DOHH2 (cell line): ENCODE results near the gene SBK1.

Experiments used
- H3F3A ChIP-seq: fragments of 200-600 bp; sonication (generic), shearing (Covaris generic); 2 replicates; pipeline ENCODE4 v1.6.0; 2016; ENCODE audit warnings: antibody characterized with exemption, mild to moderate bottlenecking; ENCODE audit not compliant: control insufficient read depth, insufficient read depth
- H3K27ac ChIP-seq: fragments of 200-600 bp; sonication (generic); 2 replicates; pipeline ENCODE4 v1.5.1; 2014; ENCODE audit warnings: low read depth, mild to moderate bottlenecking, low read length, moderate library complexity
- H3K27me3 ChIP-seq: fragments of 200-600 bp; sonication (generic); 2 replicates; pipeline ENCODE4 v1.6.1; 2014; ENCODE audit warnings: mild to moderate bottlenecking, low read length, mixed read lengths; ENCODE audit not compliant: control insufficient read depth
- H3K36me3 ChIP-seq: fragments of 200-600 bp; sonication (generic); 2 replicates; pipeline ENCODE4 v1.6.1; 2014; ENCODE audit warnings: mild to moderate bottlenecking, low read length, moderate library complexity, mixed read lengths; ENCODE audit not compliant: control insufficient read depth
- H3K4me1 ChIP-seq: fragments of 200-600 bp; sonication (generic); 2 replicates; pipeline ENCODE4 v1.6.1; 2014; ENCODE audit warnings: mild to moderate bottlenecking, low read length, mixed read lengths; ENCODE audit not compliant: control insufficient read depth
- H3K4me2 ChIP-seq: fragments of 200-600 bp; sonication (generic); 2 replicates; pipeline ENCODE4 v1.6.0; 2014; ENCODE audit warnings: mild to moderate bottlenecking, low read length, moderate library complexity
- H3K4me3 ChIP-seq: fragments of 200-600 bp; sonication (generic); 2 replicates; pipeline ENCODE4 v1.5.1; 2014; ENCODE audit warnings: mild to moderate bottlenecking, low read length, mixed read lengths
- H3K79me2 ChIP-seq: fragments of 200-600 bp; sonication (generic); 2 replicates; pipeline ENCODE4 v1.6.1; 2014; ENCODE audit warnings: mild to moderate bottlenecking, low read length, mixed read lengths; ENCODE audit not compliant: control insufficient read depth
- H3K9me2 ChIP-seq: fragments of 200-600 bp; sonication (generic); replicated peaks from 2 replicates; pipeline ENCODE4 v1.6.1; 2014; ENCODE audit warnings: mild to moderate bottlenecking, low read length, mixed read lengths; ENCODE audit not compliant: control insufficient read depth
- H3K9me3 ChIP-seq: fragments of 200-600 bp; sonication (generic); 2 replicates; pipeline ENCODE4 v1.6.1; 2014; ENCODE audit warnings: antibody characterized with exemption, low read length, mixed read lengths; ENCODE audit not compliant: control insufficient read depth, insufficient read depth
- H4K20me1 ChIP-seq: fragments of 200-600 bp; sonication (generic); 2 replicates; pipeline ENCODE4 v1.6.0; 2014; ENCODE audit warnings: low read depth, mild to moderate bottlenecking, antibody characterized with exemption, low read length, moderate library complexity; ENCODE audit not compliant: control insufficient read depth, insufficient read depth
- EZH2phosphoT487 ChIP-seq: fragments of 200-600 bp; sonication (generic); IDR thresholded peaks from 2 replicates; pipeline ENCODE4 v1.6.1; 2017; ENCODE audit warnings: borderline replicate concordance, mild to moderate bottlenecking, antibody characterized with exemption, low read length, moderate library complexity, mixed read lengths
- TF ChIP-seq, protein P1 (sequence below): fragments of 200-600 bp; sonication (generic); IDR thresholded peaks from one replicate; pipeline ENCODE4 v1.5.1; 2014; ENCODE audit warnings: antibody characterized with exemption, mild to moderate bottlenecking, low read depth, low read length; ENCODE audit not compliant: poor library complexity, severe bottlenecking

Gene SBK1

DNA sequence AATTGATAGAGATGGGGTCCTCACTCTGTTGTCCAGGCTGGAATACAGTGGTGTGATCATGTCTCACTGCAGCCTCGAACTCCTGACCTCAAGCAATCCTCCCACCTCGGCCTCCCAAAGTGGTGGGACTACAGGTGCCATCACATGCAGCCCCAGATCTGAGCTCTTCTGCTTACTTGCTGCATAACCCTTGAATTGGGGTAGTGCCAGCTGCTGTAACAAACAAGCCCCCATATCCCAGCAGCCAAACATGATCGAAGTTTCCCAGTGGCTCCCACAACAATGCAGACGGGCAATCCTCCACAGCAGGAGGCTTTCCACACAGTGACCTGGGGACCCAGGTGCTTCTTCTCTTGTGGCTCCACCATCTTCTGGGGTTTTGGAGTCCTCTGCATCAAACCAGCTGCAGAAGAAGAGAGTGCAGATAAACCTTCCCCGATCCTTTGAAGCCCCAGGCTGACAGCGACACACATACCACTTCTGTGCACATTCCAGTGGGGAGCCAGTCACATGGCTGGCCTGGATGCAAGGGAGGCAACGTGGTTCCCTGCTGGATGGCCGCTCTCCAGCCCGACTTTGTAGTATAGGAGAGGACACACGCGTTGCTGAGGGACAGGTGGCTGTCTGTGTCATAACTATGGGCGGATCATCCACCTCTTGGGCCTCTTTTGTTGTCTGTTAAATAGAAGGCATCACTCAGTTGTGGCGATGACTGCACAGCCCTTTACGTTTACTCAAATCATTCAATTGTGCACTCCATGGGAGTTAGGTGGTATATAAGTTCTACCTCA lies 16.7 kb downstream of the SBK1 start:
- H3F3A ChIP-seq: no peaks in the 10 kb centered on the region
- no peak overlapping the region for H3K27ac ChIP-seq
- H3K4me1 ChIP-seq: no peaks in the 10 kb centered on the region
- H3K4me2 ChIP-seq: no peak overlapping the region
- H4K20me1 ChIP-seq: no peaks in the 10 kb centered on the region
- H3K36me3 ChIP-seq: no peaks in the 10 kb centered on the region
- no peaks in the 10 kb centered on the region for H3K79me2 ChIP-seq
- TF ChIP-seq, protein P1, sequence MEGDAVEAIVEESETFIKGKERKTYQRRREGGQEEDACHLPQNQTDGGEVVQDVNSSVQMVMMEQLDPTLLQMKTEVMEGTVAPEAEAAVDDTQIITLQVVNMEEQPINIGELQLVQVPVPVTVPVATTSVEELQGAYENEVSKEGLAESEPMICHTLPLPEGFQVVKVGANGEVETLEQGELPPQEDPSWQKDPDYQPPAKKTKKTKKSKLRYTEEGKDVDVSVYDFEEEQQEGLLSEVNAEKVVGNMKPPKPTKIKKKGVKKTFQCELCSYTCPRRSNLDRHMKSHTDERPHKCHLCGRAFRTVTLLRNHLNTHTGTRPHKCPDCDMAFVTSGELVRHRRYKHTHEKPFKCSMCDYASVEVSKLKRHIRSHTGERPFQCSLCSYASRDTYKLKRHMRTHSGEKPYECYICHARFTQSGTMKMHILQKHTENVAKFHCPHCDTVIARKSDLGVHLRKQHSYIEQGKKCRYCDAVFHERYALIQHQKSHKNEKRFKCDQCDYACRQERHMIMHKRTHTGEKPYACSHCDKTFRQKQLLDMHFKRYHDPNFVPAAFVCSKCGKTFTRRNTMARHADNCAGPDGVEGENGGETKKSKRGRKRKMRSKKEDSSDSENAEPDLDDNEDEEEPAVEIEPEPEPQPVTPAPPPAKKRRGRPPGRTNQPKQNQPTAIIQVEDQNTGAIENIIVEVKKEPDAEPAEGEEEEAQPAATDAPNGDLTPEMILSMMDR: no peak
- TF ChIP-seq EZH2phosphoT487: no peak
- H3K9me2 ChIP-seq: no peaks in the 10 kb centered on the region
- no peaks in the 10 kb centered on the region for H3K9me3 ChIP-seq
- no peak overlapping the region for H3K4me3 ChIP-seq
- 0 out of 2 replicates have a peak, but pooled peaks cover 3% of the 10 kb centered on the region for H3K27me3 ChIP-seq

DNA sequence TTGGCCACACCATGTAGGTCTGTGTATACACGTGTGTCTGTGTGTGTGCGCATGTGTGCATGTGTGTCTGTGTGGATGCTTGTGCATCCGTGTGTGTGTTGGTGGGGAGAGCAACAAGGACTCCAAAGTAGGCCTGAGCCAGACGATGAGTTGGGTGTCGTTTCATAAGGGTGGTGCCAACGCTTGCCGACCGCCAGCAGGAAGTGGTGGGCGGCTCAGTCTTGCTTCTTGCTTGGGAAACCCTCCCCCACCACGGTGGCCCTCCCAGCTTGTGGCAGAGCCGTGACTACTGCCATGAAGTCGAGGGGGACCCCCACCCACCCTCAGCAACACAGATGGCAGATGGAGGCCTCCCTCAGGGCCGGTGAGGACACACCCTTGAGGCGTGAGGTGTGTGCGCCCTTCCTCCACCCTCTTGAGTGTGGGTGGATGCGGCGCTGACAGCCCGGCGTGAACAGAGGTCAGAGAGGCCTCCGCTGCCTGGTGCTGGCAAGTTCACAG lies 17.5 kb downstream of the SBK1 start:
- TF ChIP-seq EZH2phosphoT487: no peak
- TF ChIP-seq, protein P1: no peak
- H4K20me1 ChIP-seq: no peaks in the 10 kb centered on the region
- no peak overlapping the region for H3K4me3 ChIP-seq

DNA sequence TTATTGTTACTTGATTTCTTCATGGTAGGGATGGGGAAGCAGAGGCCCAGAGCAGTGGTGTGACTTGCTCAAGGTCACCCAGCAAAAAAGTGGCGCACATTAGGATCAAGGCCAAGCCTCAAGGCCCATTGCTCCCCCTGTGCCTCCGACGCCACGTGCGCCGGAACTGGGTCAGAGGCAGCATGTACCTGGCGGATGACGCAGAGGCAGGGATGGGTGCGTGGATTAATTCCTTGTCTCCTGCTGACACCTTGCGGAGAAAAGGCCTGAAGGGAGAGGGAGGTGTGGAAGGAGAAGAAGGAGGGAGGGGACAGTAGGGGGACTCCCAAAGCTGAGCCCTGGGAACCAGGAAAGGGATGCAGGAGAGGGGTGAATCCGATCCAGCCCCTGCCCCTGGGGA lies 18.5 kb downstream of the SBK1 start:
- H3K4me1 ChIP-seq: no peaks in the 10 kb centered on the region
- no peaks in the 10 kb centered on the region for H4K20me1 ChIP-seq
- no peaks in the 10 kb centered on the region for H3F3A ChIP-seq
- no peaks in the 10 kb centered on the region for H3K79me2 ChIP-seq
- H3K27me3 ChIP-seq: 0 out of 2 replicates have a peak, but pooled peaks cover 3% of the 10 kb centered on the region
- H3K27ac ChIP-seq: no peak overlapping the region
- H3K36me3 ChIP-seq: no peaks in the 10 kb centered on the region
- no peaks in the 10 kb centered on the region for H3K9me3 ChIP-seq
- H3K4me3 ChIP-seq: no peak overlapping the region
- no peak overlapping the region for H3K4me2 ChIP-seq
- TF ChIP-seq, protein P1: no peak
- TF ChIP-seq EZH2phosphoT487: no peak
- H3K9me2 ChIP-seq: no peaks in the 10 kb centered on the region

More for the DNA sequence above, 17.5 kb downstream of the SBK1 start:
- Histone ChIP-seq H3K79me2 (no peaks in the 10 kb centered on the region), H3K4me1 (no peaks in the 10 kb centered on the region), H3K9me3 (no peaks in the 10 kb centered on the region), H3K4me2 (no peak overlapping the region), H3K27me3 (0 out of 2 replicates have a peak, but pooled peaks cover 3% of the 10 kb centered on the region), H3K9me2 (no peaks in the 10 kb centered on the region), H3K36me3 (no peaks in the 10 kb centered on the region), H3K27ac (no peak overlapping the region), H3F3A (no peaks in the 10 kb centered on the region)
